NCI-H748 (cell line): Measurements from ENCODE around the gene TRIM52.
"Not testable (repeated sequence)": the region's sequence is repeated elsewhere in the genome, so short reads cannot be mapped to it uniquely, and the experiment has no call there.

Experiments
- DNase-seq: peaks from one replicate; lab custom pipeline; 2025; ENCODE audit not compliant: unreplicated experiment; lab: John Stamatoyannopoulos, UW

Gene TRIM52

DNA sequence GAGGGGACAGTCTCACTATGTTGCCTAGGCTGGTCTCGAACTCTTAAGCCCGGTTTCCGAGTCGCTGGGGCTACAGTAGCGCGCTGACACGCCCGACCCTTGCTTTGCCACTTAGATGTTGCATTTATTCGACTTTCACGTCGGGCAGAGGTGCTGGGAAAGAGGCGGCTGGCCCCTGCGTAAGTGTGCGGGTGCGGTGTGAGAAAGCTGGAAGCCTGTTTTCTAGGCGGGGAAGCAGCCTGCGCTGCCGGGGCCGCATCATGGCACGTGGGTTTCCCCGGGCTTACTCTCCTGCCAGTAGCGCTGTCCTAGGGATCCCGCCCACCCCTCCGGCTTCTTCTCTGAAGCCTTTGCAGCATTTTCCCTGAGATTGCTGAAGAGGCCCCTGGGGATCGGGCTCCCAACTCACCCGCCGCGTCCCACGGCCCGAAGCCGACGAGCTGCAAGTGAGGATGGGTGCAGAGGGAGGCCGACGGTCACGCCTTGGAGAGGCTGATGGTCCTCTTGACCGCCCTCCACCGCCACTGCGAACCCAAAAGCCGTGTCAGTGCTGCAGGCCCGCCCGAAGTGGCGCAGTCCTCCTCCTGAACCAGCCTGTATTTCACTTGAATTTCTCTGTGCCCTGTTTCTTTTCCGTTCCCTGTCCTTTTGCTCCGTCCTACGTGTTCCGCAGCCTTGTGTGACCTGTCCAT lies 43.7 kb downstream of the TRIM52 start:
- no peak for DNase-seq

DNA sequence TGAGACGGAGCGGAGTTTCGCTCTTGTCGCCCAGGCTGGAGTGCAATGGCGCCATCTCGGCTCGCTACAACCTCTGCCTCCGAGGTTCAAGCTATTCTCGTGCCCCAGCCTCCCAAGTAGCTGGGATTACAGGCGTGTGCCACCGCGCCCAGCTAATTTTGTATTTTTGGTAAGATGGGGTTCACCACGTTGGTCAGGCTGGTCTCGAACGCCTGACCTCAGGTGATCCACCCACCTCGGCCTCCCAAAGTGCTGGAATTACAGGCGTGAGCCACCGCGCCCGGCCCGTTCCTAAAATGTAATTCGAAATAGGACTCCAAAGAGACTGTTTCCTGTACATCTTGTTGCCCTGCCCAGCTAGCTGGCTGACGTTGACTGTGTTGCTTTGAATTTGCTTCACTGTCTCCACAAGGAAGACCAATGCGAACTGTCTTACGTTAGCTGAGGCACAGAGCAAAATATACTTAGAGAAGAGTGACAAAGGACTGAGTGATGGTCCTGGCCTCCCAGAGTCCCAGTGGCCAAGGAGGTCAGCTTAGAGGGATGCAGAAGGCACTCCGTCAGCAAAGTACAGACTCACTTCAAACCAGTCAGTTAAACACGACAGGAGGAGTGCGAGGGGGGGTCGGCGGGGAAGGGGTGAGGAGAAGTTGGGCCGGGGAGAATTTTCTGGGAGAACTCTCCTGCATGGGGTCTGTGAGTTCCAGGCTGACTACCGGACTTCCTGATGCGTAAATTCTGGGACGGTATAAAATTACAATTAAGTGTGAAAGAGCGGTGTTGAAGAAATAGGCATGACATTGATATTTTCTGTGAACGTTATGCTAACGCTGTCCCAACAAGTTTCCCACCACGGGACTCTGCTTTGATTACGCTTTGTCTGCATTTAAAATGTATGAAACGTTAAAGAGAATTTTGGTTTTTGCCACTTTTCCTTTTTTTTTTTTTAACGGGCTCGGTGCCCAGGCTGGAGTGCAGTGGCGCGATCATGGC lies 44.6 kb downstream of the TRIM52 start:
- DNase-seq, result no peak

DNA sequence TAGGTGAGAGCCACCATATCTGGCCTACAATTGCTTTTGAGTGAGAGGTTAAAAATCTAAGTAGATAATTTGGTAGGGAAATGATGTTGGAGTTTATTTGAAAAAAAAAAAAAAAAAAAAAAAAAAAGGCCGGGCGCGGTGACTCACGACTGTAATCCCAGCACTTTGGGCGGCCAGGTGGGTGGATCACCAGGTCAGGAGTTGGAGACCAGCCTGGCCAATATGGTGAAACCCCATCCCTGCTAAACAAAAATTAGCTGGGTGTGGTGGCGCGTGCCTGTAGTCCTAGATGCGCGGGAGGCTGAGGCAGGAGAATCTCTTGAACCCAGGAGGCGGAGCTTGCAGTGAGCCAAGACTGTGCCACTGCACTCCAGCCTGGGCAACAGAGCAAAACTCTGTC lies 46.7 kb downstream of the TRIM52 start:
- not testable (repeated sequence) for DNase-seq

- no peak for DNase-seq
Measured at GRCh38 chr5:181212934-181213333, 48.0 kb downstream of the TRIM52 start.

- DNase-seq, result no peak
Measured at GRCh38 chr5:181212080-181212479, 48.9 kb downstream of the TRIM52 start.

- no peak for DNase-seq
Measured at GRCh38 chr5:181211208-181211607, 49.7 kb downstream of the TRIM52 start.

- not testable (repeated sequence) for DNase-seq
Measured at GRCh38 chr5:181210698-181211097, 50.2 kb downstream of the TRIM52 start.

GRCh38 chr5:181210148-181210547 lies 50.8 kb downstream of the TRIM52 start:
- DNase-seq, result not testable (repeated sequence)

GRCh38 chr5:181209006-181209405 lies 51.9 kb downstream of the TRIM52 start:
- DNase-seq, result not testable (repeated sequence)

DNA sequence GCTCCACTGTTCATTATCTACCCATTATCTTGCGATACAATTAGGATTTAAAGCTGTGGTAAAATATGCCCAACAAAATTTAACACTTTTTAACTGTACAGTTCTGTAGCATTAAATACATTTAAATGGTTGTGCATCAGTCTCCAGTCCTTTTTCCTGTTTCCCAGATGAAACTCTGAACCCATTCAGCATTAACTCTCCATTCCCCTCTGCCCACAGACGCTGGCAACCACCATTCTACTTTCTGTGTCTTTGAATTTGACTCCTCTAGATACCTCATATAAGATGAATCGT lies 53.0 kb downstream of the TRIM52 start:
- DNase-seq, result no peak

DNA sequence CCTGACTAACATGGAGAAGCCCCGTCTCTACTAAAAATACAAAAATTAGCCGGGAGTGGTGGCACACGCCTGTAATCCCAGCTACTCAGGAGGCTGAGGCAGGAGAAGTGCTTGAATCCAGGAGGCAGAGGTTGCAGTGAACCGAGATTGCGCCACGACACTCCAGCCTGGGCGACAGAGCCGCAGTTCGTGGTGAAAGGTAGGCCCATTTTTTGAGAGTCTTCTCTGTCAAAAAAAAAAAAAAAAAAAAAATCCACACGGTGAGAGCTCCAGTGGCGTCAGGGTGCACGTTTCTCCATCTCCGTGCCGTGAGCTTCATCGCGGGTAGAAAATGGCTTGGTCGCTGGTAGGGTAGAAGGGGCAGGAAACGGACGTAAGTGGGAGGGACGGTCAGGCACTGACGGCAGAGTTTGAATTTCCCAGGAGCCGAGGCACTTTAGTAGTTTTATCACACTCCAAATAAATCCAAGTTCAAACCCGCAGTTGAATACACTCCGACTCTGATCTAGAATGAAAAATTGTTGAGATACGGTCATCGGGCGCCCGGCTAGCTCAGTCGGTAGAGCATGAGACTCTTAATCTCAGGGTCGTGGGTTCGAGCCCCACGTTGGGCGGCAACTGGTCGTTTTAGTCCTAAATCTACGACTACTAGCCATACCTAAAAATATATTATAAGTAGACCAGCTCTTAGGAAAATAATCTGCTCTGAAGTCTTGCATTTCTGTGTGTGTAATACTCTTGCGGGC lies 53.6 kb downstream of the TRIM52 start:
- no peak for DNase-seq

- DNase-seq, result no peak
Measured at GRCh38 chr5:181205761-181206649, 54.9 kb downstream of the TRIM52 start.
